Stimulated activated CD4-positive, alpha-beta T cell treated with anti-CD3 and anti-CD28 coated beads, Interleukin-12 subunit alpha, Interleukin-12 subunit beta, amount 100 ng/mL, for 24 hours (primary cell): ENCODE measurements around the gene POLN.

Source experiments
- DNase-seq, 2 experiments: peaks; one replicate each; pipeline ENCODE4 v3.0.0-alpha.2; 2020; ENCODE audit warnings: low read depth in 2 of 2

The POLN gene

GRCh38 chr4:2083116-2083825, 158.7 kb downstream of the POLN start:
- no peak for DNase-seq

- no peak for DNase-seq
These were observed 159.3 kb downstream of the POLN start for GRCh38 chr4:2082627-2083026.

- DNase-seq: no peak
These were observed 159.8 kb downstream of the POLN start for GRCh38 chr4:2082118-2082517.

- DNase-seq: no peak
These were observed 160.4 kb downstream of the POLN start for GRCh38 chr4:2081540-2081939.

- DNase-seq: no peak
These were observed 161.3 kb downstream of the POLN start for GRCh38 chr4:2080429-2081300.

GRCh38 chr4:2079926-2080325, 162.0 kb downstream of the POLN start:
- DNase-seq: no peak

- DNase-seq: no peak
These were observed 162.9 kb downstream of the POLN start for GRCh38 chr4:2079006-2079405.

GRCh38 chr4:2078584-2078983, 163.3 kb downstream of the POLN start:
- DNase-seq: no peak

GRCh38 chr4:2077537-2078460, 164.1 kb downstream of the POLN start:
- DNase-seq: no peak

- no peak for DNase-seq
These were observed 164.9 kb downstream of the POLN start for GRCh38 chr4:2076908-2077536.

GRCh38 chr4:2075987-2076907, 165.7 kb downstream of the POLN start:
- DNase-seq: no peak

GRCh38 chr4:2075171-2075986, 166.5 kb downstream of the POLN start:
- DNase-seq: no peak

- no peak for DNase-seq
These were observed 167.3 kb downstream of the POLN start for GRCh38 chr4:2074588-2074987.

GRCh38 chr4:2073808-2074481, 168.0 kb downstream of the POLN start:
- no peak for DNase-seq

- no peak for DNase-seq
These were observed 168.7 kb downstream of the POLN start for GRCh38 chr4:2072971-2073807.

GRCh38 chr4:2071912-2072867, 169.7 kb downstream of the POLN start:
- DNase-seq: no peak
